MM.1S (cell line): ENCODE data around the gene PRKAR2B.

ENCODE experiments used
- EZH2 ChIP-seq: fragments of 300-600 bp; sonication (generic); optimal IDR thresholded peaks from 2 replicates; pipeline ENCODE3; 2017; ENCODE audit warnings: low read depth, mild to moderate bottlenecking, antibody characterized with exemption, low read length, mixed read lengths
- TF ChIP-seq, protein P1 (sequence below): fragments of 300-600 bp; sonication (generic); IDR thresholded peaks from 2 replicates; pipeline ENCODE4 v1.5.1; 2016; ENCODE audit warnings: antibody characterized with exemption, low read length, mixed read lengths

GRCh38 chr7:107021600-107021999, 22.9 kb upstream of the PRKAR2B start:
- TF ChIP-seq, protein P1, sequence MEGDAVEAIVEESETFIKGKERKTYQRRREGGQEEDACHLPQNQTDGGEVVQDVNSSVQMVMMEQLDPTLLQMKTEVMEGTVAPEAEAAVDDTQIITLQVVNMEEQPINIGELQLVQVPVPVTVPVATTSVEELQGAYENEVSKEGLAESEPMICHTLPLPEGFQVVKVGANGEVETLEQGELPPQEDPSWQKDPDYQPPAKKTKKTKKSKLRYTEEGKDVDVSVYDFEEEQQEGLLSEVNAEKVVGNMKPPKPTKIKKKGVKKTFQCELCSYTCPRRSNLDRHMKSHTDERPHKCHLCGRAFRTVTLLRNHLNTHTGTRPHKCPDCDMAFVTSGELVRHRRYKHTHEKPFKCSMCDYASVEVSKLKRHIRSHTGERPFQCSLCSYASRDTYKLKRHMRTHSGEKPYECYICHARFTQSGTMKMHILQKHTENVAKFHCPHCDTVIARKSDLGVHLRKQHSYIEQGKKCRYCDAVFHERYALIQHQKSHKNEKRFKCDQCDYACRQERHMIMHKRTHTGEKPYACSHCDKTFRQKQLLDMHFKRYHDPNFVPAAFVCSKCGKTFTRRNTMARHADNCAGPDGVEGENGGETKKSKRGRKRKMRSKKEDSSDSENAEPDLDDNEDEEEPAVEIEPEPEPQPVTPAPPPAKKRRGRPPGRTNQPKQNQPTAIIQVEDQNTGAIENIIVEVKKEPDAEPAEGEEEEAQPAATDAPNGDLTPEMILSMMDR = no peak
- no peak for TF ChIP-seq EZH2
